T-helper 1 cell treated with Interleukin-12 subunit alpha and Interleukin-12 subunit beta and Interleukin-4 antibody, amounts not matched to agents 30 μg/mL and 1 μg/mL, for 36 hours (primary cell): ENCODE measurements around the gene VNN1.
A peak's percentile ranks its signal among the peaks of the same experiment; 100 is the strongest.

ENCODE experiments used
- H3K27ac Mint-ChIP-seq: one replicate; pipeline ENCODE4 v1.8.0; 2021; ENCODE audit warnings: mild to moderate bottlenecking, mixed read lengths
- H3K27me3 Mint-ChIP-seq: one replicate; pipeline ENCODE4 v1.8.0; 2021; ENCODE audit warnings: low read depth, mixed read lengths
- H3K36me3 Mint-ChIP-seq: one replicate; pipeline ENCODE4 v1.8.0; 2021; ENCODE audit warnings: low read depth, mixed read lengths
- H3K4me1 Mint-ChIP-seq: one replicate; pipeline ENCODE4 v1.8.0; 2021; ENCODE audit warnings: low read depth, mixed read lengths
- H3K4me3 Mint-ChIP-seq: one replicate; pipeline ENCODE4 v1.8.0; 2021; ENCODE audit warnings: mild to moderate bottlenecking, moderate library complexity, mixed read lengths
- H3K9me3 Mint-ChIP-seq: one replicate; pipeline ENCODE4 v1.8.0; 2021; ENCODE audit warnings: mixed read lengths

The VNN1 gene

GRCh38 chr6:132713352-132714134 is at the start of gene VNN1:
TSS of gene VNN1 (minus strand) at chr6:132714055. CDS start at chr6:132714035, 20 bp downstream.
- no peaks in the 10 kb centered on the region for H3K9me3 Mint-ChIP-seq
- no peaks in the 10 kb centered on the region for H3K4me1 Mint-ChIP-seq
- H3K27me3 Mint-ChIP-seq, result peaks cover 13% of the 10 kb centered on the region
- H3K36me3 Mint-ChIP-seq, result no peaks in the 10 kb centered on the region
- H3K4me3 Mint-ChIP-seq, result no peak within 1 kb of the TSS
- H3K27ac Mint-ChIP-seq, result no peak within 1 kb of the TSS

GRCh38 chr6:132763269-132763668 is 49.4 kb upstream of the VNN1 start:
- peak overlapping the region; percentile 55 for H3K27ac Mint-ChIP-seq
- H3K36me3 Mint-ChIP-seq, result no peaks in the 10 kb centered on the region
- no peaks in the 10 kb centered on the region for H3K27me3 Mint-ChIP-seq
- peaks cover 16% of the 10 kb centered on the region for H3K4me1 Mint-ChIP-seq
- H3K9me3 Mint-ChIP-seq, result no peaks in the 10 kb centered on the region
- H3K4me3 Mint-ChIP-seq, result peak overlapping the region; percentile 58

GRCh38 chr6:132760256-132760655 is 46.4 kb upstream of the VNN1 start:
- Mint-ChIP-seq H3K27ac (no peak overlapping the region), H3K4me1 (peaks cover 16% of the 10 kb centered on the region), H3K4me3 (no peak overlapping the region)

GRCh38 chr6:132758689-132759088 is 44.8 kb upstream of the VNN1 start:
- Mint-ChIP-seq H3K36me3 (peaks cover 2% of the 10 kb centered on the region), H3K4me3 (no peak overlapping the region), H3K27me3 (no peaks in the 10 kb centered on the region), H3K27ac (no peak overlapping the region), H3K4me1 (peaks cover 10% of the 10 kb centered on the region), H3K9me3 (no peaks in the 10 kb centered on the region)

More at GRCh38 chr6:132760256-132760655, 46.4 kb upstream of the VNN1 start:
- H3K9me3 Mint-ChIP-seq, result no peaks in the 10 kb centered on the region
- no peaks in the 10 kb centered on the region for H3K27me3 Mint-ChIP-seq
- H3K36me3 Mint-ChIP-seq, result peaks cover 2% of the 10 kb centered on the region

- Mint-ChIP-seq H3K9me3 (no peaks in the 10 kb centered on the region), H3K27ac (no peak overlapping the region), H3K4me1 (peaks cover 22% of the 10 kb centered on the region), H3K4me3 (no peak overlapping the region), H3K36me3 (peaks cover 15% of the 10 kb centered on the region), H3K27me3 (no peaks in the 10 kb centered on the region)
Measured at GRCh38 chr6:132752255-132752654, 38.4 kb upstream of the VNN1 start.

GRCh38 chr6:132751828-132752227 is 38.0 kb upstream of the VNN1 start:
- Mint-ChIP-seq H3K27me3 (no peaks in the 10 kb centered on the region), H3K36me3 (peaks cover 15% of the 10 kb centered on the region)

GRCh38 chr6:132751306-132751705 is 37.5 kb upstream of the VNN1 start:
- Mint-ChIP-seq H3K27ac (no peak overlapping the region), H3K9me3 (no peaks in the 10 kb centered on the region), H3K36me3 (peaks cover 15% of the 10 kb centered on the region), H3K4me1 (peaks cover 22% of the 10 kb centered on the region), H3K27me3 (no peaks in the 10 kb centered on the region), H3K4me3 (no peak overlapping the region)

More at GRCh38 chr6:132751828-132752227, 38.0 kb upstream of the VNN1 start:
- Mint-ChIP-seq H3K27ac (no peak overlapping the region), H3K9me3 (no peaks in the 10 kb centered on the region), H3K4me1 (peaks cover 22% of the 10 kb centered on the region), H3K4me3 (no peak overlapping the region)

GRCh38 chr6:132750455-132751248 is 36.8 kb upstream of the VNN1 start:
- Mint-ChIP-seq H3K27me3 (no peaks in the 10 kb centered on the region), H3K27ac (no peak overlapping the region), H3K9me3 (no peaks in the 10 kb centered on the region), H3K4me3 (no peak overlapping the region), H3K4me1 (peaks cover 22% of the 10 kb centered on the region), H3K36me3 (peaks cover 14% of the 10 kb centered on the region)

- H3K27ac Mint-ChIP-seq, result peak overlapping the region; percentile 14
- peaks cover 18% of the 10 kb centered on the region for H3K36me3 Mint-ChIP-seq
- no peak overlapping the region for H3K4me3 Mint-ChIP-seq
Measured at GRCh38 chr6:132749111-132749510, 35.3 kb upstream of the VNN1 start.

GRCh38 chr6:132748446-132748845 is 34.6 kb upstream of the VNN1 start:
- H3K36me3 Mint-ChIP-seq, result peaks cover 18% of the 10 kb centered on the region
- no peak overlapping the region for H3K27ac Mint-ChIP-seq
- H3K4me3 Mint-ChIP-seq, result no peak overlapping the region
- peaks cover 22% of the 10 kb centered on the region for H3K4me1 Mint-ChIP-seq
- no peaks in the 10 kb centered on the region for H3K27me3 Mint-ChIP-seq
- no peaks in the 10 kb centered on the region for H3K9me3 Mint-ChIP-seq

More at GRCh38 chr6:132749111-132749510, 35.3 kb upstream of the VNN1 start:
- no peaks in the 10 kb centered on the region for H3K9me3 Mint-ChIP-seq
- H3K4me1 Mint-ChIP-seq, result peaks cover 22% of the 10 kb centered on the region
- no peaks in the 10 kb centered on the region for H3K27me3 Mint-ChIP-seq

GRCh38 chr6:132746048-132746447 is 32.2 kb upstream of the VNN1 start:
- H3K9me3 Mint-ChIP-seq, result no peaks in the 10 kb centered on the region
- H3K4me1 Mint-ChIP-seq, result peaks cover 18% of the 10 kb centered on the region

GRCh38 chr6:132742495-132742894 is 28.6 kb upstream of the VNN1 start:
- Mint-ChIP-seq H3K36me3 (peaks cover 9% of the 10 kb centered on the region), H3K27ac (no peak overlapping the region), H3K4me3 (no peak overlapping the region), H3K9me3 (peaks cover 5% of the 10 kb centered on the region), H3K4me1 (peaks cover 2% of the 10 kb centered on the region), H3K27me3 (peaks cover 3% of the 10 kb centered on the region)

More at GRCh38 chr6:132746048-132746447, 32.2 kb upstream of the VNN1 start:
- Mint-ChIP-seq H3K27ac (no peak overlapping the region), H3K27me3 (no peaks in the 10 kb centered on the region), H3K36me3 (peaks cover 16% of the 10 kb centered on the region), H3K4me3 (no peak overlapping the region)

- H3K27me3 Mint-ChIP-seq, result peaks cover 8% of the 10 kb centered on the region
- no peak overlapping the region for H3K4me3 Mint-ChIP-seq
- H3K27ac Mint-ChIP-seq, result no peak overlapping the region
- peaks cover 9% of the 10 kb centered on the region for H3K36me3 Mint-ChIP-seq
- H3K4me1 Mint-ChIP-seq, result peaks cover 11% of the 10 kb centered on the region
- H3K9me3 Mint-ChIP-seq, result peaks cover 5% of the 10 kb centered on the region
Measured at GRCh38 chr6:132741281-132741680, 27.4 kb upstream of the VNN1 start.

GRCh38 chr6:132736239-132736638 is 22.4 kb upstream of the VNN1 start:
- Mint-ChIP-seq H3K4me1 (peaks cover 19% of the 10 kb centered on the region), H3K27ac (no peak overlapping the region), H3K4me3 (no peak overlapping the region), H3K27me3 (peaks cover 14% of the 10 kb centered on the region), H3K9me3 (peaks cover 5% of the 10 kb centered on the region), H3K36me3 (peaks cover 4% of the 10 kb centered on the region)
